Esophagus squamous epithelium (tissue), 5 donors: ENCODE results near the gene C15orf40. TPM values are rescaled to one million over a fixed set of nuclear protein-coding genes. Genes with fewer than 3 reads are reported as not detected.

Experiments
- DNase-seq: peaks from one replicate; lab custom pipeline; 2025; lab: John Stamatoyannopoulos, UW
- H3K27ac ChIP-seq, 4 donors: fragments of 200-600 bp; sonication (generic); one replicate each; pipeline ENCODE4 v1.5.1; 2016 to 2019; ENCODE audit warnings: mild to moderate bottlenecking in 1 of 4
- H3K27me3 ChIP-seq, 4 donors: fragments of 200-600 bp; sonication (generic); 1 replicate in 3 of 4; 2 replicates in 1 of 4; pipeline versions ENCODE4 v1.5.1 to v1.6.0; 2017 to 2021; ENCODE audit warnings: antibody characterized with exemption in 1 of 4
- H3K36me3 ChIP-seq, 3 donors: fragments of 200-600 bp; sonication (generic); one replicate each; pipeline ENCODE4 v1.5.1; 2016 to 2019
- H3K4me1 ChIP-seq, 3 donors: fragments of 200-600 bp; sonication (generic); one replicate each; pipeline ENCODE4 v1.5.1; 2017 to 2019
- H3K4me3 ChIP-seq, 4 donors: fragments of 200-600 bp; sonication (generic); 1 replicate in 3 of 4; 2 replicates in 1 of 4; pipeline ENCODE4 v1.5.1; 2016 to 2019; ENCODE audit warnings: mild to moderate bottlenecking in 2 of 4, moderate library complexity in 1 of 4
- H3K9me3 ChIP-seq, 3 donors: fragments of 200-600 bp; sonication (generic); one replicate each; pipeline ENCODE4 v1.5.1; 2016 to 2019
- CTCF ChIP-seq, 6 experiments: fragments of 450-650 bp in 4 of 6; fragments of 200-600 bp in 2 of 6; sonication (generic) in 2 of 6; IDR thresholded peaks; one replicate each; pipeline ENCODE4 v1.5.1; 2016 to 2019; ENCODE audit warnings: antibody characterized with exemption in 6 of 6, mild to moderate bottlenecking in 4 of 6, moderate library complexity in 4 of 6
- POLR2A ChIP-seq, 4 donors: fragments of 450-650 bp; IDR thresholded peaks; one replicate each; pipeline ENCODE4 v1.6.1; 2017; ENCODE audit warnings: antibody characterized with exemption in 4 of 4, mild to moderate bottlenecking in 4 of 4, moderate library complexity in 3 of 4
- WGBS, 2 donors: methylation state at CpG; one replicate each; pipeline ENCODE4 v1.1.5; 2018; 5-methylcytosine and 5-hydroxymethylcytosine counted together
- intact Hi-C: fragments of 100-400 bp; cut with DNase I; formaldehyde crosslinking; loops from one replicate; pipeline ENCODE4 v1.15.0; 2022
- total RNA-seq, 4 donors: library from RNA; depleted of rRNA; stranded (reverse); fragments of >200 nt; gene quantifications; one replicate each; pipeline ENCODE4 v1.1.0, GENCODE V29; 2016
- donor health status: DM: yes; HTN: yes; CAD: no.

C15orf40 gene
- total RNA-seq, 4 donors from 2014 or later, result 6.1 to 31.4 (median 18.6) TPM

DNA sequence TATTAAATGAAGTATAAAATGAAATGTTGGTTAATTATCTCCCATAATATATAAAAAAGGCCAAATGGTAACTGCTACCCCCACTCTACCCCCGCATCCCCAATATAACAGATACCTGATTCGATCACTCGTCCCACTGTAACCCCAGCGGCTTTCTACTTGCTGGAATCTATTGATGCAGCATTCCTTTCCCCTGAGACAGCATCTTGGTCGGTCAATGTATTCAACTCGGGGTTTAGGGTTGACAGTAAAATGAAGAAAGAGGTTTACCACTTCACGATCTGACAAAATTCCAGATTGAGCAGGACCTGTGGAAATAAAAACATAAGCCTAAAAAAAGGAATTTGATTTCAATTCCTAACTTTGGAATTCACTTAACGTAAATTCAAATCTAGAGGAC is 18.6 kb upstream of the C15orf40 start:
- intact Hi-C loops, result no loop called here
- no peaks in the 10 kb centered on the region for H3K4me1 ChIP-seq
- no peaks in the 10 kb centered on the region for H3K9me3 ChIP-seq
- H3K4me3 ChIP-seq, result no peak overlapping the region
- no peaks in the 10 kb centered on the region for H3K27me3 ChIP-seq
- peaks cover 0 to 83% (median 6%) of the 10 kb centered on the region in 3 donors for H3K36me3 ChIP-seq
- DNase-seq, result no peak
- 85 to 88% methylated on average over 8 of the region's 8 CpGs for WGBS, 2 donors
- H3K27ac ChIP-seq, result no peak overlapping the region
- no peak for TF ChIP-seq CTCF (IDR thresholded peaks at IDR 0.05)
- no peak for TF ChIP-seq POLR2A (IDR thresholded peaks at IDR 0.05)

DNA sequence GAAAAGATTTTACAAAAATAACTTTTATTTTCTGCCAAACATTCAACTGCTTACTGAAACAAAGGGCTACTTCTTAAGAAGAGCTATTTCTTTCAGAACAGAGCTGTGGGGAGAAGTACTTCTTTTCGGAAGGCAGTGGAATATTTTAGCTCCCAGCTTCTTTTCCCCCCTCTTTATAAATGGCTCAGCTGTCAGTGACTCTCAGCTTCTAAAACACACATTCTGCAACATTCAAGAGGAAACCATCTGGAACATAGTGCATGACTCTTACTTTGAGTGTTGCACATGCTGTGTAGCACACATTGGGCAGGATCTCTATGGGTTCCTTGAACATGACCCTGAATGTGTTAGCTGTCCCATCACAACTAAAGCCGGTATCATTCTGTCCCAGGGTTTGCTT is 7.0 kb upstream of the C15orf40 start:
- no peak overlapping the region for H3K4me3 ChIP-seq
- peaks cover 0 to 1% (median 0%) of the 10 kb centered on the region in 3 donors for H3K4me1 ChIP-seq
- H3K27me3 ChIP-seq, result no peaks in the 10 kb centered on the region
- H3K27ac ChIP-seq, result no peak overlapping the region
- peaks cover 0 to 70% (median 29%) of the 10 kb centered on the region in 3 donors for H3K36me3 ChIP-seq
- H3K9me3 ChIP-seq, result no peaks in the 10 kb centered on the region
- intact Hi-C loops, result no loop called here
- DNase-seq, result no peak
- no peak for TF ChIP-seq POLR2A (IDR thresholded peaks at IDR 0.05)
- TF ChIP-seq CTCF (IDR thresholded peaks at IDR 0.05), result no peak
- 91 to 97% methylated on average over 2 of the region's 2 CpGs for WGBS, 2 donors

DNA sequence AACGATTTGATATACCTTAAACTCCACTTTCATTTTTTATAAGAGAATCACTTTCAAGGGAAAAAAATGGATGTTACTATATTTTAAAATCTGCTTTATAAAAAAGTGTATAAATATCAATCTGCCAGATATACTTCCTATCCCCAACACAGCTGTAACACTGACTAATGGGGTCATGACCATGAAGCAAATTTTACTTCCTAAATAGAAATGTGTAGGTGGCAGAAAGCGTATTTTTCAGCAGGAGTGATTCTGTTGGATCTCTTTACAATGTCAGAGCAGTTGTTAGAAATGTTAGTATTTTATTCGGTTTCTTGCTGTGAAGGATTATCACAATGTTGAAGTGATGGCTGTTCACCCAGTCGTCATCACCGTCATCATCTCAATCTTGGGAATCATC is 5.5 kb upstream of the C15orf40 start:
- H3K27me3 ChIP-seq, result no peaks in the 10 kb centered on the region
- intact Hi-C loops, result no loop called here
- H3K36me3 ChIP-seq, result peaks cover 0 to 59% (median 29%) of the 10 kb centered on the region in 3 donors
- no peak overlapping the region for H3K27ac ChIP-seq
- DNase-seq, result no peak
- 85 to 88% methylated on average over 5 of the region's 5 CpGs for WGBS, 2 donors
- H3K4me3 ChIP-seq, result no peak overlapping the region
- TF ChIP-seq CTCF (IDR thresholded peaks at IDR 0.05), result no peak
- TF ChIP-seq POLR2A (IDR thresholded peaks at IDR 0.05), result no peak
- H3K9me3 ChIP-seq, result no peaks in the 10 kb centered on the region
- H3K4me1 ChIP-seq, result peaks cover 7 to 16% (median 9%) of the 10 kb centered on the region in 3 donors

DNA sequence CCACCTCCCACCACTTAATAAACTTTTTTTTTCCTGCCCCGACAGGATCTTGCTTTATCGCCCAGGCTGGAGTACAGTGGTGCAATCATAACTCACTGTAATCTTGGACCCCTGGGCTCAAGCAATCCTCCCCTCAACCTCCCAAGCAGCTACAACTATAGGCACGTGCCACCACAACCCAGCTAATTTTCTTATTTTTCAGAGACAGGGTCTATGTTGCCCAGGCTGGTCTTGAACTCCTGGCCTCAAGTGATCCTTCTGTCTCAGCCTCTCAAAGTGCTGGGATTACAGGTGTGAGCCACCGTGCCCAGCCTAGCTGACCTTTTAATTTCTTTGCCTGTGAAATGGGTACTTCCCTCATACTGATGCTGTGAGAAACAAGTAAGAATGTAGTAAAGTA is 3.9 kb upstream of the C15orf40 start:
- TF ChIP-seq POLR2A (IDR thresholded peaks at IDR 0.05) (no peak), CTCF (IDR thresholded peaks at IDR 0.05) (no peak)
- DNase-seq, result no peak
- Histone ChIP-seq H3K27me3 (no peaks in the 10 kb centered on the region), H3K4me3 (no peak overlapping the region), H3K9me3 (no peaks in the 10 kb centered on the region), H3K27ac (no peak overlapping the region), H3K4me1 (peaks cover 12 to 25% (median 15%) of the 10 kb centered on the region in 3 donors), H3K36me3 (peaks cover 0 to 46% (median 29%) of the 10 kb centered on the region in 3 donors)
- 75 to 90% methylated on average over 4 of the region's 4 CpGs for WGBS, 2 donors
- intact Hi-C loops, result no loop called here

DNA sequence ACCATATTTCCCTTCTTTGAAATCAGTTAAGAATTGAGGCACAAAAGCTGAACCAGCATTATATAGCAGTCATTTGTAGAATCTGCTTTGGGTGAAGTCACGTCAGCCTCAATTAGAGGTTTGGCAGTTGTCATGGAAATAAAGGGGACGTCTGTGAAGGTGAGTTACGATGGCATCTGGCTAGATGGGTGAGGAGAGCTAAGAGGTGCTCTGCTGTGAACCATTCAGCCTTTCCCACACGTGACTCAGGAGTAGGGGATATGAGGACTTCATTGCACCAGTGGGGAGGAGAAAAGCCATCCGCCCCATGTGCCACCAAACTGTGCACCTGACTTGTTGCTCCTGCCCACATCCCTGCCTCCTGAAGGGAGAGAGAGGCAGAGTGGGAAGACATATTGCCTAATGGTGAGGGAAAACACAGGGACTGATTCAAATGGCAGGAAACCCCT is 2.8 kb upstream of the C15orf40 start:
- H3K27me3 ChIP-seq, result no peaks in the 10 kb centered on the region
- H3K9me3 ChIP-seq, result no peaks in the 10 kb centered on the region
- no peak overlapping the region for H3K4me3 ChIP-seq
- WGBS, 2 donors, result 66 to 67% methylated on average over 5 of the region's 5 CpGs
- H3K4me1 ChIP-seq, result peaks cover 15 to 35% (median 22%) of the 10 kb centered on the region in 3 donors
- intact Hi-C loops, result loop anchor here (5.0 kb wide), 1 partner anchor 193 kb away; the partner anchor contains the start of gene HDGFL3
- no peak overlapping the region for H3K27ac ChIP-seq
- TF ChIP-seq CTCF (IDR thresholded peaks at IDR 0.05) (no peak), POLR2A (IDR thresholded peaks at IDR 0.05) (no peak)
- peaks cover 0 to 40% (median 21%) of the 10 kb centered on the region in 3 donors for H3K36me3 ChIP-seq
- DNase-seq, result no peak
